Tibial nerve (tissue), 4 donors: ENCODE results near the gene RASGEF1B.

Experiments
- EP300 ChIP-seq, 2 donors: sonication (generic); formaldehyde crosslinking; IDR thresholded peaks; one replicate each; pipeline ENCODE4 v1.6.1; 2017; ENCODE audit warnings: antibody characterized with exemption in 2 of 2, mild to moderate bottlenecking in 1 of 2
- POLR2A ChIP-seq, 2 donors: fragments of 450-650 bp; IDR thresholded peaks; one replicate each; pipeline ENCODE4 v1.6.1; 2017; ENCODE audit warnings: antibody characterized with exemption in 2 of 2, mild to moderate bottlenecking in 2 of 2, moderate library complexity in 2 of 2
- TF ChIP-seq, protein P1 (sequence below), 5 experiments: fragments of 200-600 bp in 3 of 5; fragments of 450-650 bp in 2 of 5; sonication (generic) in 3 of 5; IDR thresholded peaks; one replicate each; pipeline ENCODE4 v1.5.1; 2016 to 2019; ENCODE audit warnings: antibody characterized with exemption in 5 of 5, mild to moderate bottlenecking in 3 of 5, moderate library complexity in 2 of 5

DNA sequence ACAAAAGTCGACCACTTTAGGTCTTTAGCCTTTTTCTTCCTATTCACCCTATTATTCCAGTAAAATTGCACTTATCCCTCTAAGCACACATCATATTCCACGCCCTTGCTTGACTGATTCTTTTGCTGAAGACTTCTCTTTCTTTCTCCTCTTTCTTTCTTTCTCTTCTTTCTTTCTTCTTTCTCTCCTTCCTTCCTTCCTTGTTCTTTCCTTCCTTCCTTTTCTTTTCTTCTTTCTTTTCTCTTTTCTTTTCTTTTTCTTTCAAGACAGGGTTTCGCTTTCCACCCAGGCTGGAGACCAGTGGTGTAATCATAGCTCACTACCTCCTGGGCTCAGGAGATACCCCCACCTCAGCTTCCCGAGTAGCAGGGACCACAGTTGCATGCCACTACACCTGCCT, 61.9 kb downstream of the RASGEF1B start:
- TF ChIP-seq, protein P1, sequence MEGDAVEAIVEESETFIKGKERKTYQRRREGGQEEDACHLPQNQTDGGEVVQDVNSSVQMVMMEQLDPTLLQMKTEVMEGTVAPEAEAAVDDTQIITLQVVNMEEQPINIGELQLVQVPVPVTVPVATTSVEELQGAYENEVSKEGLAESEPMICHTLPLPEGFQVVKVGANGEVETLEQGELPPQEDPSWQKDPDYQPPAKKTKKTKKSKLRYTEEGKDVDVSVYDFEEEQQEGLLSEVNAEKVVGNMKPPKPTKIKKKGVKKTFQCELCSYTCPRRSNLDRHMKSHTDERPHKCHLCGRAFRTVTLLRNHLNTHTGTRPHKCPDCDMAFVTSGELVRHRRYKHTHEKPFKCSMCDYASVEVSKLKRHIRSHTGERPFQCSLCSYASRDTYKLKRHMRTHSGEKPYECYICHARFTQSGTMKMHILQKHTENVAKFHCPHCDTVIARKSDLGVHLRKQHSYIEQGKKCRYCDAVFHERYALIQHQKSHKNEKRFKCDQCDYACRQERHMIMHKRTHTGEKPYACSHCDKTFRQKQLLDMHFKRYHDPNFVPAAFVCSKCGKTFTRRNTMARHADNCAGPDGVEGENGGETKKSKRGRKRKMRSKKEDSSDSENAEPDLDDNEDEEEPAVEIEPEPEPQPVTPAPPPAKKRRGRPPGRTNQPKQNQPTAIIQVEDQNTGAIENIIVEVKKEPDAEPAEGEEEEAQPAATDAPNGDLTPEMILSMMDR (IDR thresholded peaks at IDR 0.05) = no peak
- TF ChIP-seq POLR2A (IDR thresholded peaks at IDR 0.05) (no peak), EP300 (IDR thresholded peaks at IDR 0.05) (no peak)
